ENCODE measurements around the gene BPIFA1. TPM values are rescaled to one million over a fixed set of nuclear protein-coding genes. Genes with fewer than 3 reads are reported as not detected.

The BPIFA1 gene
- total RNA-seq, 2 experiments from 2014 or later = not detected

DNA sequence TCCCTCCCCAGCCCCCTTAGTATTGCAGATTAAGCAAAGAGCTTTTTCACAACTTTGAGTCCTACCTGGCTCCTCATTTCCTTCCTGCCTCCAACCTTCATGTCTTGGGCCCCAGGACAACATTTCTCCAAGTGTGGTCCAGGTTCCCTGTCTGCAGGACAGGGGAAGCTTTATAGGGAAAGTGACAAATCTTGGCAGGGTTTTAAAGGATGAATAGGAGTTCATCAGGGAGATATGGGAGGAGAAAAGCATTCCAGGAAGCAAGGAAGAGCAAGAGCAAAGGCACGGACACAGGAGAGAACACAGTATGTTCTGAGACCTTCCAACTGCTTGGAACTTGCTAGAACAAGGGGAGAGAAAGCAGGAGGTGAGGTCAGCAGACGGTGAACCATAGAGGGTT, 49.1 kb downstream of the BPIFA1 start:
- H3K9me3 ChIP-seq (ENCODE audit: low read length) = no peaks in the 10 kb centered on the region
- H4K20me1 ChIP-seq (ENCODE audit: insufficient read depth, low read length) = no peaks in the 10 kb centered on the region
- TF ChIP-seq CTCF (conservative IDR thresholded peaks at IDR 0.05; ENCODE audit: low read length) (no peak), EZH2phosphoT487 (IDR thresholded peaks at IDR 0.05; ENCODE audit: borderline replicate concordance, low read depth, low read length) (no peak)
- H3K36me3 ChIP-seq (ENCODE audit: insufficient read depth, low read length) = no peaks in the 10 kb centered on the region
- H3K27ac ChIP-seq (ENCODE audit: low read depth, low read length, poor library complexity, severe bottlenecking) = no peak overlapping the region
- no peak overlapping the region for H3K4me2 ChIP-seq (ENCODE audit: low read length)
- H3K4me3 ChIP-seq (ENCODE audit: low read depth, low read length, poor library complexity, severe bottlenecking) = no peak overlapping the region
- no TSS peak for BruUV-seq (replicated peaks)
- H3K9me2 ChIP-seq (ENCODE audit: insufficient read depth, low read length) = no peaks in the 10 kb centered on the region
- no peak for DNase-seq (ENCODE audit: low spot score)
- intact Hi-C loops (cut with micrococcal nuclease; ENCODE audit: unreplicated experiment) = no loop called here
- POLR2A ChIA-PET = no interaction called here
- H3K79me2 ChIP-seq (ENCODE audit: insufficient read depth, low read depth, low read length) = no peaks in the 10 kb centered on the region
- H2AFZ ChIP-seq (ENCODE audit: low read length) = no peak overlapping the region
- H3K4me1 ChIP-seq (ENCODE audit: insufficient read depth, low read length, poor library complexity, severe bottlenecking) = no peaks in the 10 kb centered on the region
- CTCF ChIA-PET (ENCODE audit: unreplicated experiment) = interaction anchor here (0.6 kb wide), 1 partner anchor 78 kb away, joined by 3 read pairs; no protein-coding TSS in a partner anchor

DNA sequence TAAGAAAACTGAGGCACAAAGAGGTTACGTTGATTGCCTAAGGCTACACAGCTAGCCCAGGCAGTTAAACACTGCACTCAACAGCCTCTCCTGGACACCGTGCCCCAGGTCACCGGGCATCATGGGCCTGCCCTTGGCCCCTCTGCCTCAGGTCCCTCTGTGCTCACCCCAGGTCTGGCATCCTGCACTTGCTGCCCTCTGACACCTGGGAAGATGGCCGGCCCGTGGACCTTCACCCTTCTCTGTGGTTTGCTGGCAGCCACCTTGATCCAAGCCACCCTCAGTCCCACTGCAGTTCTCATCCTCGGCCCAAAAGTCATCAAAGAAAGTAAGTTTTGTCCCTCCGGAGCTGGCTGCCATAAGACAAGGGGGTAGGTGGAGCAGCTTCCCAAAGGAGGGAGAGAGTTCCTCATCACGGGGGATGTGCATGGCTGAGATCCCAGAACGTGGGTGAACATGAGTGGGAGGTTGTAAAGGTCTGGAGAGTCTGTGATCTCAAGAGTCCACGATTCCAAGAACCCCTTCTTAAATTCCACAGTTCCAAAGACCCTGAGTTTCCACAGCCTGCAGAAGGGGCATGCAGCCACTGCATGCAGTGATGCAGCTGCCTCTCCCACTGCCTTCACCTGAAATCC, 50.2 kb downstream of the BPIFA1 start:
- Histone ChIP-seq H3K79me2 (ENCODE audit: insufficient read depth, low read depth, low read length) (no peaks in the 10 kb centered on the region), H3K9me3 (ENCODE audit: low read length) (no peaks in the 10 kb centered on the region), H2AFZ (ENCODE audit: low read length) (no peak overlapping the region), H4K20me1 (ENCODE audit: insufficient read depth, low read length) (no peaks in the 10 kb centered on the region), H3K4me2 (ENCODE audit: low read length) (no peak overlapping the region), H3K27ac (ENCODE audit: low read depth, low read length, poor library complexity, severe bottlenecking) (no peak overlapping the region), H3K4me3 (ENCODE audit: low read depth, low read length, poor library complexity, severe bottlenecking) (no peak overlapping the region), H3K9me2 (ENCODE audit: insufficient read depth, low read length) (no peaks in the 10 kb centered on the region), H3K4me1 (ENCODE audit: insufficient read depth, low read length, poor library complexity, severe bottlenecking) (no peaks in the 10 kb centered on the region), H3K36me3 (ENCODE audit: insufficient read depth, low read length) (no peaks in the 10 kb centered on the region)
- no peak for DNase-seq (ENCODE audit: low spot score)
- intact Hi-C loops (cut with micrococcal nuclease; ENCODE audit: unreplicated experiment) = no loop called here
- POLR2A ChIA-PET = no interaction called here
- TF ChIP-seq CTCF (conservative IDR thresholded peaks at IDR 0.05; ENCODE audit: low read length) (no peak), EZH2phosphoT487 (IDR thresholded peaks at IDR 0.05; ENCODE audit: borderline replicate concordance, low read depth, low read length) (no peak)
- BruUV-seq (replicated peaks) = no TSS peak
- CTCF ChIA-PET (ENCODE audit: unreplicated experiment) = no interaction called here

GRCh38 chr20:33287884-33288283, 52.1 kb downstream of the BPIFA1 start:
- Histone ChIP-seq H3K4me2 (ENCODE audit: low read length) (no peak overlapping the region), H3K27ac (ENCODE audit: low read depth, low read length, poor library complexity, severe bottlenecking) (no peak overlapping the region), H3K79me2 (ENCODE audit: insufficient read depth, low read depth, low read length) (no peaks in the 10 kb centered on the region), H2AFZ (ENCODE audit: low read length) (no peak overlapping the region), H3K36me3 (ENCODE audit: insufficient read depth, low read length) (no peaks in the 10 kb centered on the region), H3K9me3 (ENCODE audit: low read length) (no peaks in the 10 kb centered on the region), H3K4me3 (ENCODE audit: low read depth, low read length, poor library complexity, severe bottlenecking) (no peak overlapping the region), H3K4me1 (ENCODE audit: insufficient read depth, low read length, poor library complexity, severe bottlenecking) (no peaks in the 10 kb centered on the region), H3K9me2 (ENCODE audit: insufficient read depth, low read length) (no peaks in the 10 kb centered on the region), H4K20me1 (ENCODE audit: insufficient read depth, low read length) (no peaks in the 10 kb centered on the region)
- BruUV-seq (replicated peaks) = no TSS peak
- ChIA-PET POLR2A (no interaction called here), CTCF (ENCODE audit: unreplicated experiment) (no interaction called here)
- intact Hi-C loops (cut with micrococcal nuclease; ENCODE audit: unreplicated experiment) = no loop called here
- no peak for DNase-seq (ENCODE audit: low spot score)
- no peak for TF ChIP-seq CTCF (conservative IDR thresholded peaks at IDR 0.05; ENCODE audit: low read length)
- no peak for TF ChIP-seq EZH2phosphoT487 (IDR thresholded peaks at IDR 0.05; ENCODE audit: borderline replicate concordance, low read depth, low read length)

Data from OCI-LY7 (cell line).